Heart left ventricle (tissue), 13 donors: ENCODE measurements around the gene UGGT1.

Experiments used
- POLR2A ChIP-seq, 2 donors: fragments of 450-650 bp; IDR thresholded peaks; one replicate each; pipeline ENCODE4 v1.6.1; 2017; ENCODE audit warnings: antibody characterized with exemption in 2 of 2, mild to moderate bottlenecking in 2 of 2, moderate library complexity in 2 of 2
- TF ChIP-seq, protein P1 (sequence below), 12 donors: fragments of 200-600 bp; sonication (generic) in 4 of 12; IDR thresholded peaks; one replicate each; pipeline versions ENCODE4 v1.5.0 to v1.8.0; 2018 to 2022; ENCODE audit warnings: antibody characterized with exemption in 12 of 12, mild to moderate bottlenecking in 5 of 12
- donor health status: ischemic (EF 13 %, LVEDD 7.1; RV severe dilation, severe dysfunction).
- donor health status: DM: no; HTN: yes; CAD: no.
- donor health status: DM: no; HTN: no; CAD: no.
- donor health status: ischemic (EF 25% LVEDD 6.9; RV normal size, moderate dysfunction).
- donor health status: ischemic (EF 25% LVEDD 5.7; RV mildly dilated, moderate dysfunction).
- donor health status: ischemic (EF 35%, LVEDD 5.7; RV mildly dilated, moderate dysfunction).
- donor health status: nonischemic (EF 11% LVEDD 7.7; RV severe dilation, severe dysfunction).
- donor health status: DM: yes; HTN: yes; CAD: no.
- donor health status: PGD.
- donor health status: ischemic (EF 29% LVEDD 5.4; RV normal size, mild dysfunction).
- donor health status: nonischemic (EF 23%, LVEDD 6.1; RV moderate dilation, normal function).

DNA sequence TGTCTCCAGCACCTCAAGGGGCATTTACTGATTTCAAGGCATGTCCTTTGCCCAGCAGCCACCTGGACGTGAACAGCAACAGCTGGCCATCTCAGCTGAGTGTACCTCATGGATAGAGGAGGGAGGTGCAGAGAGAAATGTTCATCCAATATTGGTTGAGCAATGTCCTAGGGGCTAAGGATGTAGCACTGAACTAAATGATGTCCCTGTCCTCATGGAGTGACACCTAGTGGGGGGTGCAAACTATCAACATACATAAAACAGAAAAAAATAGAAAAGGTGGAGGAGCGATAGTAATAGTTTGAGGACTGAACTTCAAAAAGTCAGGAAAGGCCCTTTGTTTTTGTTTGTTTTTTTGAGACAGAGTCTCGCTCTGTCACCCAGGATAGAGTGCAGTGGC is 4.8 kb upstream of the UGGT1 start:
- TF ChIP-seq, protein P1, sequence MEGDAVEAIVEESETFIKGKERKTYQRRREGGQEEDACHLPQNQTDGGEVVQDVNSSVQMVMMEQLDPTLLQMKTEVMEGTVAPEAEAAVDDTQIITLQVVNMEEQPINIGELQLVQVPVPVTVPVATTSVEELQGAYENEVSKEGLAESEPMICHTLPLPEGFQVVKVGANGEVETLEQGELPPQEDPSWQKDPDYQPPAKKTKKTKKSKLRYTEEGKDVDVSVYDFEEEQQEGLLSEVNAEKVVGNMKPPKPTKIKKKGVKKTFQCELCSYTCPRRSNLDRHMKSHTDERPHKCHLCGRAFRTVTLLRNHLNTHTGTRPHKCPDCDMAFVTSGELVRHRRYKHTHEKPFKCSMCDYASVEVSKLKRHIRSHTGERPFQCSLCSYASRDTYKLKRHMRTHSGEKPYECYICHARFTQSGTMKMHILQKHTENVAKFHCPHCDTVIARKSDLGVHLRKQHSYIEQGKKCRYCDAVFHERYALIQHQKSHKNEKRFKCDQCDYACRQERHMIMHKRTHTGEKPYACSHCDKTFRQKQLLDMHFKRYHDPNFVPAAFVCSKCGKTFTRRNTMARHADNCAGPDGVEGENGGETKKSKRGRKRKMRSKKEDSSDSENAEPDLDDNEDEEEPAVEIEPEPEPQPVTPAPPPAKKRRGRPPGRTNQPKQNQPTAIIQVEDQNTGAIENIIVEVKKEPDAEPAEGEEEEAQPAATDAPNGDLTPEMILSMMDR (IDR thresholded peaks at IDR 0.05), result no peak
- TF ChIP-seq POLR2A (IDR thresholded peaks at IDR 0.05), result no peak
